ENCODE data around the gene TAOK3. TPM values are rescaled to one million over a fixed set of nuclear protein-coding genes. Genes with fewer than 3 reads are reported as not detected.

Gene TAOK3
- total RNA-seq, 1 donor from 2014 or later = 57.8 TPM

- DNase-seq (ENCODE audit: low read depth) = peak; percentile 30
These were observed 35.4 kb downstream of the TAOK3 start for GRCh38 chr12:118337194-118337838.

- DNase-seq (ENCODE audit: low read depth) = no peak
These were observed 36.6 kb downstream of the TAOK3 start for GRCh38 chr12:118336123-118336522.

- DNase-seq (ENCODE audit: low read depth) = no peak
These were observed 37.7 kb downstream of the TAOK3 start for GRCh38 chr12:118334939-118335567.

- no peak for DNase-seq (ENCODE audit: low read depth)
These were observed 38.5 kb downstream of the TAOK3 start for GRCh38 chr12:118334241-118334640.

- DNase-seq (ENCODE audit: low read depth) = no peak
These were observed 40.2 kb downstream of the TAOK3 start for GRCh38 chr12:118332511-118332910.

- DNase-seq (ENCODE audit: low read depth) = peak; percentile 16
These were observed 42.2 kb downstream of the TAOK3 start for GRCh38 chr12:118330421-118331018.

- no peak for DNase-seq (ENCODE audit: low read depth)
These were observed 44.0 kb downstream of the TAOK3 start for GRCh38 chr12:118328486-118329330.

- no peak for DNase-seq (ENCODE audit: low read depth)
These were observed 45.3 kb downstream of the TAOK3 start for GRCh38 chr12:118327391-118327790.

- DNase-seq (ENCODE audit: low read depth) = no peak
These were observed 45.7 kb downstream of the TAOK3 start for GRCh38 chr12:118326991-118327390.

- no peak for DNase-seq (ENCODE audit: low read depth)
These were observed 47.6 kb downstream of the TAOK3 start for GRCh38 chr12:118325081-118325480.

GRCh38 chr12:118319627-118320026, 53.1 kb downstream of the TAOK3 start:
- no peak for DNase-seq (ENCODE audit: low read depth)

GRCh38 chr12:118318744-118319143, 54.0 kb downstream of the TAOK3 start:
- no peak for DNase-seq (ENCODE audit: low read depth)

- DNase-seq (ENCODE audit: low read depth) = no peak
These were observed 55.0 kb downstream of the TAOK3 start for GRCh38 chr12:118317729-118318128.

- DNase-seq (ENCODE audit: low read depth) = no peak
These were observed 56.9 kb downstream of the TAOK3 start for GRCh38 chr12:118315821-118316220.

- peak; percentile 50 for DNase-seq (ENCODE audit: low read depth)
These were observed 60.1 kb downstream of the TAOK3 start for GRCh38 chr12:118312578-118312977.

- no peak for DNase-seq (ENCODE audit: low read depth)
These were observed 61.0 kb downstream of the TAOK3 start for GRCh38 chr12:118311666-118312065.

- no peak for DNase-seq (ENCODE audit: low read depth)
These were observed 62.4 kb downstream of the TAOK3 start for GRCh38 chr12:118310320-118310719.

- DNase-seq (ENCODE audit: low read depth) = peak; percentile 30
These were observed 64.7 kb downstream of the TAOK3 start for GRCh38 chr12:118308006-118308405.

GRCh38 chr12:118307069-118307954, 65.4 kb downstream of the TAOK3 start:
- DNase-seq (ENCODE audit: low read depth) = peak; percentile 94

- peak; percentile 16 for DNase-seq (ENCODE audit: low read depth)
These were observed 68.6 kb downstream of the TAOK3 start for GRCh38 chr12:118304093-118304492.

- DNase-seq (ENCODE audit: low read depth) = peak; percentile 64
These were observed 70.7 kb downstream of the TAOK3 start for GRCh38 chr12:118302053-118302452.
